Measurements from ENCODE around the gene HOXA5. TPM values are rescaled to one million over a fixed set of nuclear protein-coding genes. Genes with fewer than 3 reads are reported as not detected.

Gene HOXA5
- total RNA-seq (under 1 TPM in 2 of 5 donors, not detected in 3; 0.18 to 0.32 TPM), total RNA-seq (0 to 0.89 (median 0.07) reads per million in 29 experiments)
- 0.09 TPM for total RNA-seq (2013)

DNA sequence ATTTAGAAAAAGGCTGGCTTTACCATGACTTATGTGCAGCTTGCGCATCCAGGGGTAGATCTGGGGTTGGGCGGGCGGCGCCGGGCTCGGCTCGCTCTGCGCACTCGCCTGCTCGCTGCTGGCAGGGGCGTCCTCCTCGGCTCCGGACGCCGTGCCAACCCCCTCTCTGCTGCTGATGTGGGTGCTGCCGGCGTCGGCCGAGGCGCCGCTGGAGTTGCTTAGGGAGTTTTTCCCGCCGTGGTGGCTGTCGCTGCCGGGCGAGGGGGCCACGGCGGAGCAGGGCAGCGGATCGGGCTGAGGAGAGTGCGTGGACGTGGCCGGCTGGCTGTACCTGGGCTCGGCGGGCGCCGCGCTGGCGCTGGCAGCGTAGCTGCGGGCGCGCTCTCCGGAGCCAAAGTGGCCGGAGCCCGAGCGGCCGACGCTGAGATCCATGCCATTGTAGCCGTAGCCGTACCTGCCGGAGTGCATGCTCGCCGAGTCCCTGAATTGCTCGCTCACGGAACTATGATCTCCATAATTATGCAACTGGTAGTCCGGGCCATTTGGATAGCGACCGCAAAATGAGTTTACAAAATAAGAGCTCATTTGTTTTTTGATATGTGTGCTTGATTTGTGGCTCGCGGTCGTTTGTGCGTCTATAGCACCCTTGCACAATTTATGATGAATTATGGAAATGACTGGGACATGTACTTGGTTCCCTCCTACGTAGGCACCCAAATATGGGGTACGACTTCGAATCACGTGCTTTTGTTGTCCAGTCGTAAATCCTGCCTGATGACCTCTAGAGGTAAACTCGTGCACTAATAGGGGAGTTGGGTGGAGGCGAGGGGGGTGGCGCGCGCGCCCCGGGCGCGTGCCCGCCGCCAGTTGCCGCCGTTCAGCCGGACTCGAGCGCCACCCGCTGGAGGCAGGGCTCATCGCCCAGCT lies at the start of gene HOXA5:
Gene HOXA5 (minus strand): TSS at position 659 of the 927 bp plus-strand sequence. CDS start 74 bp downstream, at position 585.
- Mint-ChIP-seq H3K36me3 (no peaks in the 10 kb centered on the region), H3K4me3 (peak within 1 kb of the TSS in 1 of 3 donors; percentile 68), H3K27ac (no peak within 1 kb of the TSS), H3K9me3 (no peaks in the 10 kb centered on the region), H3K27me3 (peaks cover 40 to 66% of the 10 kb centered on the region in 2 donors), H3K4me1 (peaks cover 5 to 10% (median 9%) of the 10 kb centered on the region in 3 donors)
- Histone ChIP-seq H3K9me3 (no peaks in the 10 kb centered on the region), H3K4me1 (ENCODE audit: control insufficient read depth in 1 of 2, extremely low read depth in 1 of 2, insufficient read depth in 2 of 2, low read length in 2 of 2) (peaks cover 0 to 12% of the 10 kb centered on the region in 2 experiments), H3K27me3 (replicated peaks in 1 of 2; ENCODE audit: control insufficient read depth in 2 of 2, extremely low read depth in 1 of 2, insufficient read depth in 2 of 2, low read length in 1 of 2) (peaks cover 0 to 65% of the 10 kb centered on the region in 2 experiments), H3K27ac (ENCODE audit: low read length) (no peak within 1 kb of the TSS), H3K4me3 (ENCODE audit: control insufficient read depth in 1 of 2, extremely low read depth in 1 of 2, low read length in 1 of 2) (peak within 1 kb of the TSS in 1 of 2 donors; percentile 41), H3K36me3 (ENCODE audit: control insufficient read depth in 2 of 2, extremely low read depth in 1 of 2, insufficient read depth in 1 of 2, low read length in 1 of 2) (no peaks in the 10 kb centered on the region)
- DNase-seq (no peak), ATAC-seq (replicated peaks in 1 of 4) (peak in 1 of 4 experiments; percentile 39)
- WGBS (ENCODE audit: insufficient coverage), result 87% methylated on average over 70 of the region's 86 CpGs
- ChIA-PET POLR2A (no interaction called here), CTCF (interaction anchor here in 1 of 2 donors (1.3 kb wide), 1 partner anchor 16 kb away, joined by 3 read pairs; no protein-coding TSS in a partner anchor)

DNA sequence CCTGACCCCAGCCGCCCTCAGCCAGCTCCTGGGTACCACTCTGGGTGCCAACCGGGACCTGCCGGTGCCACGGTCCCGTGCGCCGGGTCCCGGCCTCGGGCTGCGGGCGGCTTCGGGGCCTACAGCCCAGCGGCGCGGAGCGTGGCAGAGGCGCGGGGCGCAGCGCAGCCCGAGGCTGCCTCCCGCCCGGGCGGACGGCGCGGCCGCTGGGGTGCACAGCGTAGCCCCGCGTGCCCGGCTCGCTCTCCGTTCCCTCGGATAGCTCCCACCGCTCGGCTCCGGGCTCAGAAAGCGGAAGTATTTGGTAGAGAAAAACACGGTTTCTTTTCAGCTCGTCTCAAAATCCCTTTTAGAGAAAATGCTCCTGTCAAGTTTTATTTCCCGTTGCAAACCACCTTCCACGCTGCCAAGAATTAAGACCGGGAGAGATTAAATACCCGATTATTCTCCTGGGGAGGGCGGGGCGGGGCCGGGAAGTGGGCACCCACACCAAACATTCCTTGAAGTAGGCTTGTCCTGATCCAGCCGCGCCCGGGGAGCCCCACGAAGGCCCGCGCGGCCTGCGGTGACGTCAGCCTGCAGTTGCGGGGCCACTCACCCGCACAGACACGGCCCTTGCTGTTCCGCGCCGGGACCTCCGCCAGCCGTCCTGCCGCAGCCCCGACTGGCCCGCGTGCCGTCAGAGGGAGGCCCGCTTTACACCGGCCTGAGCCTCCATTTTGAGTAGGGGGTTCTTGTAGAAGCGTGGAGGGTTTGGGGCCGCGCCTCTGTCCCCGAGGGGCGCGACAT lies 49.3 kb upstream of the HOXA5 start:
- WGBS (ENCODE audit: insufficient coverage), result 3% methylated on average over 66 of the region's 78 CpGs
- ChIA-PET CTCF (interaction anchor here (0.5 kb wide), 2 partner anchors 831 to 833 kb away, joined by 3 read pairs; no protein-coding TSS in a partner anchor), POLR2A (no interaction called here)
- no peak overlapping the region for H3K27ac Mint-ChIP-seq
- ATAC-seq (replicated peaks in 1 of 4) (peak; percentile 31 to 62 (median 50)), DNase-seq (peak in 5 of 35 experiments; percentile 12 to 44 (median 22))
- no peak overlapping the region for H3K27ac ChIP-seq (ENCODE audit: low read length)
- H3K9me3 Mint-ChIP-seq, result no peaks in the 10 kb centered on the region
- H3K4me3 Mint-ChIP-seq, result peak overlapping the region; percentile 51 to 65 (median 60)
- no peaks in the 10 kb centered on the region for H3K36me3 ChIP-seq (ENCODE audit: control insufficient read depth in 2 of 2, extremely low read depth in 1 of 2, insufficient read depth in 1 of 2, low read length in 1 of 2)
- H3K27me3 ChIP-seq (replicated peaks in 1 of 2; ENCODE audit: control insufficient read depth in 2 of 2, extremely low read depth in 1 of 2, insufficient read depth in 2 of 2, low read length in 1 of 2), result peaks cover 37 to 66% of the 10 kb centered on the region in 2 experiments
- H3K4me1 Mint-ChIP-seq, result peaks cover 42 to 49% (median 46%) of the 10 kb centered on the region in 3 donors
- H3K4me1 ChIP-seq (ENCODE audit: control insufficient read depth in 1 of 2, extremely low read depth in 1 of 2, insufficient read depth in 2 of 2, low read length in 2 of 2), result peaks cover 6 to 43% of the 10 kb centered on the region in 2 experiments
- no peaks in the 10 kb centered on the region for H3K9me3 ChIP-seq
- peak overlapping the region; percentile 16 to 60 for H3K4me3 ChIP-seq (ENCODE audit: control insufficient read depth in 1 of 2, extremely low read depth in 1 of 2, low read length in 1 of 2)
- H3K27me3 Mint-ChIP-seq, result peaks cover 77 to 90% of the 10 kb centered on the region in 2 donors
- no peaks in the 10 kb centered on the region for H3K36me3 Mint-ChIP-seq

DNA sequence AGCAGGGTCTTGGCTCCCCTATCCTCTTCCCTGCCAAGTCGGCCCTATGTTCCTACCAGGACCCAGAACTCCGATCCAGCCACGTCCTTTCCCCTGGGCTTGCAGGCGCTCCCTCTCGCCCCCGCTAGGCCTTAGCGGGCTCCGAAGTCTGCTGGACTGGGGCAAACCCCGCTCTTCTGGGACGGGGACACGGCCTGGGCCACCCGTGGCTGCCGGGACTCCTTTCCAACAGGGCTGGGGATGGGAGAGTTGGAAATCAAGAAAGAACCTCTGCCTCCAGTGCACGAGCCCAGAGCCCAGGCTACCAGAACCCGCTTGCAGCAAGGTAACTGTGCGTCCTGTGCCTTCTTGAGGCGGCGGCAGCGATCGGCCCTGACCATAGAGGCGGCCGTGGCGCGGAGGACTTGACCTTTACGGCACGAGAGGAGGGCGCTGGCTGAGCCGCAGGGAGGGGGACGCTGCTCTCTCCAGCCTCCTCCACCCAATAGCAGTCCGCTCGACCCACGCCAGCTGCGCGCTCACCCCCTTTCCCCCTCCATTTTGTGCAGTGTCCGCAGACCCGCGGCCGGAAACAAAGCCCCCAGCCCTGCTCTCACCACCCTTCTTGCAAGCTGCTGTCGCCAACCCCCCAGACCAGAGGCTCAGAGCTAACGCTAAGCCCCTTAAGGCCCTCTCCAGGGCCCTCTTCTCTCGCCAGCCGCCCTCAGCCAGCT lies 48.5 kb upstream of the HOXA5 start:
- CTCF ChIA-PET, result interaction anchor here in 1 of 2 donors (0.5 kb wide), 1 partner anchor 833 kb away, joined by 3 read pairs; no protein-coding TSS in a partner anchor
- Mint-ChIP-seq H3K4me3 (peak overlapping the region; percentile 41 to 65 (median 47)), H3K9me3 (no peaks in the 10 kb centered on the region), H3K27me3 (peaks cover 77 to 90% of the 10 kb centered on the region in 2 donors), H3K4me1 (peaks cover 46 to 55% (median 53%) of the 10 kb centered on the region in 3 donors), H3K27ac (no peak overlapping the region), H3K36me3 (no peaks in the 10 kb centered on the region)
- Histone ChIP-seq H3K27ac (ENCODE audit: low read length) (no peak overlapping the region), H3K4me3 (ENCODE audit: control insufficient read depth in 1 of 2, extremely low read depth in 1 of 2, low read length in 1 of 2) (peak overlapping the region; percentile 6 to 60), H3K27me3 (replicated peaks in 1 of 2; ENCODE audit: control insufficient read depth in 2 of 2, extremely low read depth in 1 of 2, insufficient read depth in 2 of 2, low read length in 1 of 2) (peaks cover 37 to 72% of the 10 kb centered on the region in 2 experiments), H3K4me1 (ENCODE audit: control insufficient read depth in 1 of 2, extremely low read depth in 1 of 2, insufficient read depth in 2 of 2, low read length in 2 of 2) (peaks cover 7 to 50% of the 10 kb centered on the region in 2 experiments), H3K36me3 (ENCODE audit: control insufficient read depth in 2 of 2, extremely low read depth in 1 of 2, insufficient read depth in 1 of 2, low read length in 1 of 2) (no peaks in the 10 kb centered on the region), H3K9me3 (no peaks in the 10 kb centered on the region)
- POLR2A ChIA-PET, result no interaction called here
- 11% methylated on average over 33 of the region's 42 CpGs for WGBS (ENCODE audit: insufficient coverage)
- DNase-seq (peak in 2 of 35 experiments; percentile 14 to 23), ATAC-seq (replicated peaks in 1 of 4) (no peak)

DNA sequence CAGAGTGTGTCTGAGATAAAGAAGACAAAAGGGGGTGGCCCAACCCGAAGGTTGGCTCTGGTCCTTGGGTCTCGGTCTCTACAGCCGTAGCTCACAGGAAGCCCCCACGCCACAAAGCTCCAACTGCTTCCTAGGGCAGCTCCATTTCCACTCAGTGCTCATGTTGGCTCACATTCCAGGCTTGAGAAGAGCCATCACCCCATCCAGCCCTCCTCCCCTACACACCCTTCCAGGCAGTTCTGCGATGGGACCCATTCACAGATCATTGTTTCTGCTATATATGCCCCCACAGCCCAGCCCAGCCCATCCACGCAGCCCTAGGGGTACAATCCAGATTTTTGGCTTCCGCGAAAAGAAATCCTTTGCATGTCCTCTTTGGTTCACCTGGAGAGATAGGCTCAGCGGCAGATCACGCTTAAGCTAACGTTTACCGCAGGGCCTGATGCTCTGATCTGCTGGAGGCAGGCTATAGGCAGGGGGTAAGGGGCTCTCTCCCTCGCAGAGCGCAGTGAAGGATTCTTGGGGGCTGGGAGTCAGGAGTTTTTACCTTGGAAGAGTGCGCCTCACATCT lies 47.8 kb upstream of the HOXA5 start:
- POLR2A ChIA-PET, result no interaction called here
- peaks cover 39 to 77% of the 10 kb centered on the region in 2 experiments for H3K27me3 ChIP-seq (replicated peaks in 1 of 2; ENCODE audit: control insufficient read depth in 2 of 2, extremely low read depth in 1 of 2, insufficient read depth in 2 of 2, low read length in 1 of 2)
- Mint-ChIP-seq H3K4me1 (peaks cover 48 to 58% (median 56%) of the 10 kb centered on the region in 3 donors), H3K36me3 (no peaks in the 10 kb centered on the region), H3K27me3 (peaks cover 76 to 92% of the 10 kb centered on the region in 2 donors), H3K9me3 (no peaks in the 10 kb centered on the region), H3K4me3 (peak overlapping the region in 1 of 3 donors; percentile 65), H3K27ac (peak overlapping the region in 1 of 2 donors; percentile 53)
- no peak overlapping the region for H3K4me3 ChIP-seq (ENCODE audit: control insufficient read depth in 1 of 2, extremely low read depth in 1 of 2, low read length in 1 of 2)
- no peak for ATAC-seq (replicated peaks in 1 of 4)
- H3K27ac ChIP-seq (ENCODE audit: low read length), result no peak overlapping the region
- no peaks in the 10 kb centered on the region for H3K36me3 ChIP-seq (ENCODE audit: control insufficient read depth in 2 of 2, extremely low read depth in 1 of 2, insufficient read depth in 1 of 2, low read length in 1 of 2)
- peaks cover 8 to 53% of the 10 kb centered on the region in 2 experiments for H3K4me1 ChIP-seq (ENCODE audit: control insufficient read depth in 1 of 2, extremely low read depth in 1 of 2, insufficient read depth in 2 of 2, low read length in 2 of 2)
- WGBS (ENCODE audit: insufficient coverage), result 54% methylated on average over 13 of the region's 15 CpGs
- CTCF ChIA-PET, result interaction anchor here in 1 of 2 donors (2.2 kb wide), 1 partner anchor 12 kb away, joined by 26 read pairs; no protein-coding TSS in a partner anchor
- H3K9me3 ChIP-seq, result no peaks in the 10 kb centered on the region
- DNase-seq, result peak in 3 of 35 experiments; percentile 8 to 23 (median 9)

DNA sequence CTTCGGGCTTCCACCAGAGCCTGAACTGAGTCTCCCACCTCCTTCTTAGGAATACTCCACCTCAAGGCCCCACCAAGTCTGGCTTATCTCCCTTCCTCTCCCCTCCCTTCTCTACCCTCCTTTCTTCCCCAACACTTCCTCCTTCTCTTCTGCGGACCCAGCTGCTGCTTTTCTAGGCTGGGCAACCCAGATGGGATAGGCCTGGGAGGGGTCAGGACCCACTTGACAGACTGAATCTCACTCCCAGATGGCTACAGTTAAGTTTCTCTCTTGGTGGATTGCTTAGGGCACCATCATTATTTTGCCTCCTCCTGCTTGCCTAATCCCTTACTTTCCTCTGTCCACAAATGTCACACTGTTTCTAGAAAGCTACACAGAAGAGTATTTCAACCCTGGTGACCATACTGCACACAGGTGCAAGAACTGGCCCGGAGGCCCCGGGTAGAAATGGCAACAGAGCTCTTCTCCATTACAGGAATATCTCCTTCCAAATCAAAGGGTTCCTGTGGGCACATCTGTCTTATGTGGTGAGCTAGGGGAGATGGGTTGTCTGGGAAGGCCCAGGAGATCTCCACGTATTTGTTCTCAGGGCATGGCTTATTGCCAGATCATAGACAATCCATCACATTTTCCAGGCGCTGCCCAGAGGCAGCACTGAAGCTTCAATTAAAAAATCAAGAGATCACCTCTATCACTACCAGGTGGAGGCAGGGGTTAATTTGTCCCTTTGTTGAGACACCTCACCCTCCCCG lies 46.7 kb upstream of the HOXA5 start:
- Mint-ChIP-seq H3K36me3 (no peaks in the 10 kb centered on the region), H3K9me3 (no peaks in the 10 kb centered on the region), H3K4me1 (peaks cover 59 to 69% (median 66%) of the 10 kb centered on the region in 3 donors), H3K27me3 (peaks cover 78 to 96% of the 10 kb centered on the region in 2 donors), H3K4me3 (peak overlapping the region in 2 of 3 donors; percentile 22 to 79), H3K27ac (peak overlapping the region in 1 of 2 donors; percentile 58)
- CTCF ChIA-PET, result interaction anchor here in 1 of 2 donors (0.7 to 2.2 kb wide), 2 partner anchors 11 to 13 kb away, joined by 3 to 26 read pairs; no protein-coding TSS in a partner anchor
- Histone ChIP-seq H3K27ac (ENCODE audit: low read length) (no peak overlapping the region), H3K9me3 (no peaks in the 10 kb centered on the region), H3K36me3 (ENCODE audit: control insufficient read depth in 2 of 2, extremely low read depth in 1 of 2, insufficient read depth in 1 of 2, low read length in 1 of 2) (no peaks in the 10 kb centered on the region), H3K4me1 (ENCODE audit: control insufficient read depth in 1 of 2, extremely low read depth in 1 of 2, insufficient read depth in 2 of 2, low read length in 2 of 2) (peaks cover 16 to 64% of the 10 kb centered on the region in 2 experiments), H3K4me3 (ENCODE audit: control insufficient read depth in 1 of 2, extremely low read depth in 1 of 2, low read length in 1 of 2) (no peak overlapping the region), H3K27me3 (replicated peaks in 1 of 2; ENCODE audit: control insufficient read depth in 2 of 2, extremely low read depth in 1 of 2, insufficient read depth in 2 of 2, low read length in 1 of 2) (peaks cover 37 to 88% of the 10 kb centered on the region in 2 experiments)
- POLR2A ChIA-PET, result interaction anchor here in 1 of 2 donors (0.6 kb wide), 1 partner anchor 87 kb away, joined by 4 read pairs; no protein-coding TSS in a partner anchor
- DNase-seq, result peak in 3 of 35 experiments; percentile 4 to 17 (median 10)
- ATAC-seq (replicated peaks in 1 of 4), result no peak
- 33% methylated on average over 1 of the region's 7 CpGs for WGBS (ENCODE audit: insufficient coverage)
